HepG2 (cell line): ENCODE measurements around the gene NDUFB3. TPM values are rescaled to one million over a fixed set of nuclear protein-coding genes. Genes with fewer than 3 reads are reported as not detected.

Experiments used
- ETV5 ChIP-seq: IDR thresholded peaks from 2 replicates; pipeline ENCODE4 v1.6.1; 2018; ENCODE audit warnings: missing biosample characterization, missing genetic modification reagents, inconsistent platforms, borderline replicate concordance
- FLYWCH1 ChIP-seq: sonication (generic); formaldehyde crosslinking; IDR thresholded peaks from 2 replicates; pipeline ENCODE4 v1.8.1; 2023; ENCODE audit warnings: mild to moderate bottlenecking, missing genetic modification reagents
- HDAC1 ChIP-seq: sonication (generic); formaldehyde crosslinking; IDR thresholded peaks from 2 replicates; pipeline ENCODE4 v1.5.1; 2020; ENCODE audit warnings: mild to moderate bottlenecking, missing genetic modification reagents
- SIN3B ChIP-seq: fragments of 150-350 bp; IDR thresholded peaks from 2 replicates; pipeline ENCODE4 v1.6.1; 2014; ENCODE audit warnings: low read length
- SOX6 ChIP-seq, 2 experiments: fragments of 450-650 bp in 1 of 2; sonication (generic) in 1 of 2; formaldehyde crosslinking in 1 of 2; IDR thresholded peaks; 2 replicates each; pipeline versions ENCODE4 v1.4.0 to v1.6.1; 2017 to 2020; ENCODE audit warnings: antibody characterized with exemption in 1 of 2, mild to moderate bottlenecking in 1 of 2, missing genetic modification reagents in 1 of 2
- ZNF20 ChIP-seq: sonication (generic); formaldehyde crosslinking; IDR thresholded peaks from 2 replicates; pipeline ENCODE4 v1.4.0; 2020; ENCODE audit warnings: mild to moderate bottlenecking, moderate library complexity, missing genetic modification reagents
- ZNF619 ChIP-seq: sonication (generic); formaldehyde crosslinking; IDR thresholded peaks from 2 replicates; pipeline ENCODE4 v1.4.0; 2020; ENCODE audit warnings: mild to moderate bottlenecking, missing genetic modification reagents
- ZNF720 ChIP-seq: sonication (generic); formaldehyde crosslinking; IDR thresholded peaks from 2 replicates; pipeline ENCODE4 v1.4.0; 2020; ENCODE audit warnings: missing genetic modification reagents
- polyA plus RNA-seq, 8 experiments: library from polyadenylated mRNA; depleted of rRNA in 3 of 8; stranded (reverse) in 7 of 8; unstranded in 1 of 8; fragments of >200 nt; fragmentation: Illumina TruSeq in 4 of 8; extraction: Trizol in 4 of 8; gene quantifications; 2 replicates each; pipeline versions ENCODE4 v1.2.1 to v1.2.3, GENCODE V29; 2011 to 2016; ENCODE audit warnings: low read depth in 4 of 8, missing spikeins in 1 of 8, mixed read lengths in 1 of 8; ENCODE audit not compliant: insufficient read depth in 1 of 8
- total RNA-seq, 5 experiments: library from RNA; depleted of rRNA; stranded (reverse); fragments of >200 nt; fragmentation: Illumina TruSeq; extraction: Trizol; gene quantifications; 2 replicates each; pipeline ENCODE4 v1.2.3, GENCODE V29; 2016; ENCODE audit warnings: low read depth in 1 of 5
- TF ChIP-seq, protein P1 (sequence below): sonication (generic); formaldehyde crosslinking; IDR thresholded peaks from 2 replicates; pipeline ENCODE4 v1.4.0; 2020; ENCODE audit warnings: missing genetic modification reagents, borderline replicate concordance
- TF ChIP-seq, protein P2 (sequence below): sonication (generic); formaldehyde crosslinking; conservative IDR thresholded peaks from 2 replicates; pipeline ENCODE4 v1.4.0; 2020; ENCODE audit warnings: missing genetic modification reagents
- TF ChIP-seq, protein P3 (sequence below): sonication (generic); formaldehyde crosslinking; IDR thresholded peaks from 2 replicates; pipeline ENCODE4 v1.5.1; 2020; ENCODE audit warnings: mild to moderate bottlenecking, missing genetic modification reagents, borderline replicate concordance
- TF ChIP-seq, protein P4 (sequence below): sonication (generic); formaldehyde crosslinking; IDR thresholded peaks from 2 replicates; pipeline ENCODE4 v1.4.0; 2020; ENCODE audit warnings: low read depth, missing genetic modification reagents

NDUFB3 gene
- total and polyA plus RNA-seq, 2 of the 13 experiments (the other 11 are each of a cell fraction or from before 2014, with no cell fraction given) = 50.7 to 159 TPM

DNA sequence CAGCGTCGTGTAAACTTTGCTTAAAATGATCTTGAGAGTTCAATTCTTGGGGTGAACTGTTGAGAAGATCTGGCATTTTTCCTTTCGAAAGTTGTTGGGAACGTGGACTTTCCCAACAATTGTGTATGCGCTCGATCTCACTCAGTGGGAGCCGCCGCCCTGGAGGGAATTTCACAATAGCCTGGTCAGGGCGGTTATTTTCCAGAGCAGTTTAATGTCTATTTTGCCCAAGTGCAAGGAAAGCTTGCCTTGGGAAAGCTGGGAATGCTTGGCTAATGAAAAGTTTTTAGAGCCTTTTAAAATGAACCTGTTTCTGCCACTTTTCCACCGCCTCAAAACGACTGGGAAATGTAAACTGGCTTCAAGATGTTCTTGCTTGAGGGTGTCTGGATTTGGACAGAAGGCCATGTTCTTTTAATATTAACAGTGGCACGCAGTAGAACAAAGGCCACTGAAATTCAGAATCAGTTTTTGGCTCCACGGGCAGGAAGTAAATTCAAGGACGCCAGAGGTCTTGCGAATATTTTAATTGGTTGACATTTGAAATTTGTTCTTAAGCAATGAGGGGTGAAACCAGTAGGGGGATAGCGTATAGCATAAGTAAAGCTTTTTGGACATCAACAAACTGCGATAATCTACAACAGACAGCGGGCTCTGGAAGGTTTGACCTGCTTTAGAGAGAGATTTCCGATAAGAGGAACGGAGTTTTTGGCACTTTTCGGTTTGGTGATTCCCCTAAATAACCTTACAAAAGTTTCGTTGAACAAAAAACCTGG, 45.3 kb downstream of the NDUFB3 start (continued):
- TF ChIP-seq ZNF619 (no peak), ETV5 (CRISPR knock-in tag) (no peak), SIN3B (no peak), ZNF720 (CRISPR knock-in tag) (no peak), SOX6 (IDR thresholded peaks at IDR 0.05) (no peak), SOX6 (CRISPR knock-in tag; IDR thresholded peaks at IDR 0.05) (peak; percentile 68; the same call in 1 of the 2 replicates), FLYWCH1 (no peak; the same call in 1 of the 2 replicates), ZNF20 (CRISPR knock-in tag) (no peak), HDAC1 (CRISPR knock-in tag) (no peak)
- TF ChIP-seq, protein P1, sequence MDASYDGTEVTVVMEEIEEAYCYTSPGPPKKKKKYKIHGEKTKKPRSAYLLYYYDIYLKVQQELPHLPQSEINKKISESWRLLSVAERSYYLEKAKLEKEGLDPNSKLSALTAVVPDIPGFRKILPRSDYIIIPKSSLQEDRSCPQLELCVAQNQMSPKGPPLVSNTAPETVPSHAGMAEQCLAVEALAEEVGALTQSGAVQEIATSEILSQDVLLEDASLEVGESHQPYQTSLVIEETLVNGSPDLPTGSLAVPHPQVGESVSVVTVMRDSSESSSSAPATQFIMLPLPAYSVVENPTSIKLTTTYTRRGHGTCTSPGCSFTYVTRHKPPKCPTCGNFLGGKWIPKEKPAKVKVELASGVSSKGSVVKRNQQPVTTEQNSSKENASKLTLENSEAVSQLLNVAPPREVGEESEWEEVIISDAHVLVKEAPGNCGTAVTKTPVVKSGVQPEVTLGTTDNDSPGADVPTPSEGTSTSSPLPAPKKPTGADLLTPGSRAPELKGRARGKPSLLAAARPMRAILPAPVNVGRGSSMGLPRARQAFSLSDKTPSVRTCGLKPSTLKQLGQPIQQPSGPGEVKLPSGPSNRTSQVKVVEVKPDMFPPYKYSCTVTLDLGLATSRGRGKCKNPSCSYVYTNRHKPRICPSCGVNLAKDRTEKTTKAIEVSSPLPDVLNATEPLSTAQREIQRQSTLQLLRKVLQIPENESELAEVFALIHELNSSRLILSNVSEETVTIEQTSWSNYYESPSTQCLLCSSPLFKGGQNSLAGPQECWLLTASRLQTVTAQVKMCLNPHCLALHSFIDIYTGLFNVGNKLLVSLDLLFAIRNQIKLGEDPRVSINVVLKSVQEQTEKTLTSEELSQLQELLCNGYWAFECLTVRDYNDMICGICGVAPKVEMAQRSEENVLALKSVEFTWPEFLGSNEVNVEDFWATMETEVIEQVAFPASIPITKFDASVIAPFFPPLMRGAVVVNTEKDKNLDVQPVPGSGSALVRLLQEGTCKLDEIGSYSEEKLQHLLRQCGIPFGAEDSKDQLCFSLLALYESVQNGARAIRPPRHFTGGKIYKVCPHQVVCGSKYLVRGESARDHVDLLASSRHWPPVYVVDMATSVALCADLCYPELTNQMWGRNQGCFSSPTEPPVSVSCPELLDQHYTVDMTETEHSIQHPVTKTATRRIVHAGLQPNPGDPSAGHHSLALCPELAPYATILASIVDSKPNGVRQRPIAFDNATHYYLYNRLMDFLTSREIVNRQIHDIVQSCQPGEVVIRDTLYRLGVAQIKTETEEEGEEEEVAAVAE = peak; percentile 4; the same call in 1 of the 2 replicates
- TF ChIP-seq, protein P2, sequence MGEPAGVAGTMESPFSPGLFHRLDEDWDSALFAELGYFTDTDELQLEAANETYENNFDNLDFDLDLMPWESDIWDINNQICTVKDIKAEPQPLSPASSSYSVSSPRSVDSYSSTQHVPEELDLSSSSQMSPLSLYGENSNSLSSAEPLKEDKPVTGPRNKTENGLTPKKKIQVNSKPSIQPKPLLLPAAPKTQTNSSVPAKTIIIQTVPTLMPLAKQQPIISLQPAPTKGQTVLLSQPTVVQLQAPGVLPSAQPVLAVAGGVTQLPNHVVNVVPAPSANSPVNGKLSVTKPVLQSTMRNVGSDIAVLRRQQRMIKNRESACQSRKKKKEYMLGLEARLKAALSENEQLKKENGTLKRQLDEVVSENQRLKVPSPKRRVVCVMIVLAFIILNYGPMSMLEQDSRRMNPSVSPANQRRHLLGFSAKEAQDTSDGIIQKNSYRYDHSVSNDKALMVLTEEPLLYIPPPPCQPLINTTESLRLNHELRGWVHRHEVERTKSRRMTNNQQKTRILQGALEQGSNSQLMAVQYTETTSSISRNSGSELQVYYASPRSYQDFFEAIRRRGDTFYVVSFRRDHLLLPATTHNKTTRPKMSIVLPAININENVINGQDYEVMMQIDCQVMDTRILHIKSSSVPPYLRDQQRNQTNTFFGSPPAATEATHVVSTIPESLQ = no peak
- TF ChIP-seq, protein P3, sequence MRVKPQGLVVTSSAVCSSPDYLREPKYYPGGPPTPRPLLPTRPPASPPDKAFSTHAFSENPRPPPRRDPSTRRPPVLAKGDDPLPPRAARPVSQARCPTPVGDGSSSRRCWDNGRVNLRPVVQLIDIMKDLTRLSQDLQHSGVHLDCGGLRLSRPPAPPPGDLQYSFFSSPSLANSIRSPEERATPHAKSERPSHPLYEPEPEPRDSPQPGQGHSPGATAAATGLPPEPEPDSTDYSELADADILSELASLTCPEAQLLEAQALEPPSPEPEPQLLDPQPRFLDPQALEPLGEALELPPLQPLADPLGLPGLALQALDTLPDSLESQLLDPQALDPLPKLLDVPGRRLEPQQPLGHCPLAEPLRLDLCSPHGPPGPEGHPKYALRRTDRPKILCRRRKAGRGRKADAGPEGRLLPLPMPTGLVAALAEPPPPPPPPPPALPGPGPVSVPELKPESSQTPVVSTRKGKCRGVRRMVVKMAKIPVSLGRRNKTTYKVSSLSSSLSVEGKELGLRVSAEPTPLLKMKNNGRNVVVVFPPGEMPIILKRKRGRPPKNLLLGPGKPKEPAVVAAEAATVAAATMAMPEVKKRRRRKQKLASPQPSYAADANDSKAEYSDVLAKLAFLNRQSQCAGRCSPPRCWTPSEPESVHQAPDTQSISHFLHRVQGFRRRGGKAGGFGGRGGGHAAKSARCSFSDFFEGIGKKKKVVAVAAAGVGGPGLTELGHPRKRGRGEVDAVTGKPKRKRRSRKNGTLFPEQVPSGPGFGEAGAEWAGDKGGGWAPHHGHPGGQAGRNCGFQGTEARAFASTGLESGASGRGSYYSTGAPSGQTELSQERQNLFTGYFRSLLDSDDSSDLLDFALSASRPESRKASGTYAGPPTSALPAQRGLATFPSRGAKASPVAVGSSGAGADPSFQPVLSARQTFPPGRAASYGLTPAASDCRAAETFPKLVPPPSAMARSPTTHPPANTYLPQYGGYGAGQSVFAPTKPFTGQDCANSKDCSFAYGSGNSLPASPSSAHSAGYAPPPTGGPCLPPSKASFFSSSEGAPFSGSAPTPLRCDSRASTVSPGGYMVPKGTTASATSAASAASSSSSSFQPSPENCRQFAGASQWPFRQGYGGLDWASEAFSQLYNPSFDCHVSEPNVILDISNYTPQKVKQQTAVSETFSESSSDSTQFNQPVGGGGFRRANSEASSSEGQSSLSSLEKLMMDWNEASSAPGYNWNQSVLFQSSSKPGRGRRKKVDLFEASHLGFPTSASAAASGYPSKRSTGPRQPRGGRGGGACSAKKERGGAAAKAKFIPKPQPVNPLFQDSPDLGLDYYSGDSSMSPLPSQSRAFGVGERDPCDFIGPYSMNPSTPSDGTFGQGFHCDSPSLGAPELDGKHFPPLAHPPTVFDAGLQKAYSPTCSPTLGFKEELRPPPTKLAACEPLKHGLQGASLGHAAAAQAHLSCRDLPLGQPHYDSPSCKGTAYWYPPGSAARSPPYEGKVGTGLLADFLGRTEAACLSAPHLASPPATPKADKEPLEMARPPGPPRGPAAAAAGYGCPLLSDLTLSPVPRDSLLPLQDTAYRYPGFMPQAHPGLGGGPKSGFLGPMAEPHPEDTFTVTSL (CRISPR knock-in tag) = no peak
- TF ChIP-seq, protein P4, sequence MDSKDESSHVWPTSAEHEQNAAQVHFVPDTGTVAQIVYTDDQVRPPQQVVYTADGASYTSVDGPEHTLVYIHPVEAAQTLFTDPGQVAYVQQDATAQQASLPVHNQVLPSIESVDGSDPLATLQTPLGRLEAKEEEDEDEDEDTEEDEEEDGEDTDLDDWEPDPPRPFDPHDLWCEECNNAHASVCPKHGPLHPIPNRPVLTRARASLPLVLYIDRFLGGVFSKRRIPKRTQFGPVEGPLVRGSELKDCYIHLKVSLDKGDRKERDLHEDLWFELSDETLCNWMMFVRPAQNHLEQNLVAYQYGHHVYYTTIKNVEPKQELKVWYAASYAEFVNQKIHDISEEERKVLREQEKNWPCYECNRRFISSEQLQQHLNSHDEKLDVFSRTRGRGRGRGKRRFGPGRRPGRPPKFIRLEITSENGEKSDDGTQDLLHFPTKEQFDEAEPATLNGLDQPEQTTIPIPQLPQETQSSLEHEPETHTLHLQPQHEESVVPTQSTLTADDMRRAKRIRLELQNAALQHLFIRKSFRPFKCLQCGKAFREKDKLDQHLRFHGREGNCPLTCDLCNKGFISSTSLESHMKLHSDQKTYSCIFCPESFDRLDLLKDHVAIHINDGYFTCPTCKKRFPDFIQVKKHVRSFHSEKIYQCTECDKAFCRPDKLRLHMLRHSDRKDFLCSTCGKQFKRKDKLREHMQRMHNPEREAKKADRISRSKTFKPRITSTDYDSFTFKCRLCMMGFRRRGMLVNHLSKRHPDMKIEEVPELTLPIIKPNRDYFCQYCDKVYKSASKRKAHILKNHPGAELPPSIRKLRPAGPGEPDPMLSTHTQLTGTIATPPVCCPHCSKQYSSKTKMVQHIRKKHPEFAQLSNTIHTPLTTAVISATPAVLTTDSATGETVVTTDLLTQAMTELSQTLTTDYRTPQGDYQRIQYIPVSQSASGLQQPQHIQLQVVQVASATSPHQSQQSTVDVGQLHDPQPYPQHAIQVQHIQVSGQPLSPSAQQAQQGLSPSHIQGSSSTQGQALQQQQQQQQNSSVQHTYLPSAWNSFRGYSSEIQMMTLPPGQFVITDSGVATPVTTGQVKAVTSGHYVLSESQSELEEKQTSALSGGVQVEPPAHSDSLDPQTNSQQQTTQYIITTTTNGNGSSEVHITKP (CRISPR knock-in tag) = no peak; the same call in 1 of the 2 replicates
